Endothelial cell of umbilical vein (primary cell): ENCODE measurements around the gene SBK3.

ENCODE experiments used
- CTCF ChIP-seq, 2 donors: IDR thresholded peaks; 1 replicate in 1 of 2; 2 replicates in 1 of 2; pipeline ENCODE4 v1.5.1; 2011; ENCODE audit warnings: low read length in 2 of 2, mild to moderate bottlenecking in 2 of 2, moderate library complexity in 2 of 2, control low read depth in 1 of 2, inconsistent platforms in 1 of 2, low read depth in 1 of 2; ENCODE audit not compliant: insufficient read depth in 1 of 2; ENCODE audit errors: extremely low read depth in 1 of 2
- EZH2 ChIP-seq: IDR thresholded peaks from 2 replicates; pipeline ENCODE4 v1.6.1; 2012; ENCODE audit warnings: borderline replicate concordance, low read depth, mild to moderate bottlenecking, moderate library complexity, low read length, inconsistent platforms; ENCODE audit not compliant: severe bottlenecking
- POLR2A ChIP-seq: IDR thresholded peaks from 2 replicates; pipeline ENCODE4 v1.6.1; 2012; ENCODE audit warnings: low read depth, mild to moderate bottlenecking, control low read depth, low read length

- TF ChIP-seq CTCF (IDR thresholded peaks at IDR 0.05; ENCODE audit: extremely low read depth in 1 of 2, insufficient read depth in 1 of 2, low read depth in 1 of 2, low read length in 2 of 2): no peak
- TF ChIP-seq POLR2A: no peak
- no peak for TF ChIP-seq EZH2
Measured at GRCh38 chr19:55552620-55553019, 7.3 kb upstream of the SBK3 start.
